SK-N-MC (cell line): Measurements from ENCODE around the gene SETD2.
"Not testable (repeated sequence)": the region's sequence is repeated elsewhere in the genome, so short reads cannot be mapped to it uniquely, and the experiment has no call there.

Experiments used
- DNase-seq: peaks from one replicate; pipeline ENCODE4 v3.0.0-alpha.2; 2011; ENCODE audit warnings: low read depth, low spot score
- H3K27ac ChIP-seq: fragments of 200-600 bp; sonication (generic); 2 replicates; pipeline ENCODE4 v1.5.1; 2016; ENCODE audit warnings: mixed run types
- H3K36me3 ChIP-seq: fragments of 200-600 bp; sonication (generic); 2 replicates; pipeline ENCODE4 v1.6.1; 2017; ENCODE audit warnings: antibody characterized with exemption, low read length, mixed read lengths; ENCODE audit not compliant: insufficient read depth
- H3K4me3 ChIP-seq: fragments of 200-600 bp; sonication (generic); 2 replicates; pipeline ENCODE4 v1.5.1; 2016
- H3K9ac ChIP-seq: fragments of 200-600 bp; sonication (generic); 2 replicates; pipeline ENCODE4 v1.8.0; 2017; ENCODE audit warnings: mixed run types, mixed read lengths; ENCODE audit not compliant: insufficient read length
- H3K9me3 ChIP-seq: fragments of 200-600 bp; sonication (generic); 2 replicates; pipeline ENCODE4 v1.6.1; 2017; ENCODE audit warnings: low read depth, mild to moderate bottlenecking, antibody characterized with exemption, low read length, moderate library complexity, mixed read lengths
- EZH2 ChIP-seq: fragments of 200-600 bp; sonication (generic); IDR thresholded peaks from one replicate; pipeline ENCODE4 v1.6.1; 2017; ENCODE audit warnings: antibody characterized with exemption
- FOXP2 ChIP-seq: optimal IDR thresholded peaks from 2 replicates; pipeline ENCODE3; 2011; ENCODE audit warnings: mild to moderate bottlenecking, moderate library complexity; ENCODE audit not compliant: insufficient read depth; ENCODE audit errors: extremely low read length, control extremely low read depth
- POLR2AphosphoS5 ChIP-seq: IDR thresholded peaks from 2 replicates; pipeline ENCODE4 v1.6.1; 2012; ENCODE audit warnings: mild to moderate bottlenecking, low read depth, low read length, borderline replicate concordance

The SETD2 gene

GRCh38 chr3:47158208-47158607 lies 5.7 kb downstream of the SETD2 start:
- no peak for DNase-seq
- Histone ChIP-seq H3K9me3 (no peaks in the 10 kb centered on the region), H3K36me3 (no peaks in the 10 kb centered on the region), H3K4me3 (no peak overlapping the region), H3K9ac (no peak overlapping the region), H3K27ac (no peak overlapping the region)
- TF ChIP-seq EZH2 (no peak), POLR2AphosphoS5 (no peak), FOXP2 (no peak)

GRCh38 chr3:47156396-47156795 lies 7.5 kb downstream of the SETD2 start:
- DNase-seq, result no peak
- Histone ChIP-seq H3K4me3 (no peak overlapping the region), H3K36me3 (no peaks in the 10 kb centered on the region), H3K9ac (no peak overlapping the region), H3K9me3 (no peaks in the 10 kb centered on the region), H3K27ac (no peak overlapping the region)
- TF ChIP-seq FOXP2 (no peak), EZH2 (no peak), POLR2AphosphoS5 (no peak)

DNA sequence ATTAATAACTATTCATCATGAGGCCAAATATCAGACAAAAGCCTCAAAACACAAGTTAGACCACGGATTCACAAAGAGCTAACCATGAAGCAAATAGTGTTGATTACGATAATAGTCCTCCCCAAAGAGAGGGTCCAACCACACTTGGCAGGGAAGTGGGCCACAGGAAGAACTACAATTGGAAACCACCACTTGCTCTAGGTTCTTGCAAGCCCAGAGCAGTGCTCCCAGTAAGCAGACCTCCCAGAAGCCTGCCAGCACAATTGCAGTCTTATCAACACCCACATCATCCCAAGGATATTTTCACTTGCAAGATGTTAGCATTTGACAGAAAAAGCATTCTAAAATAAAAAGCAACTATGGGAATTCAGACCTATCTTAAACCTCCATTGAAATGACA lies 11.3 kb downstream of the SETD2 start:
- H3K9ac ChIP-seq, result no peak overlapping the region
- H3K9me3 ChIP-seq, result no peaks in the 10 kb centered on the region
- TF ChIP-seq FOXP2 (no peak), EZH2 (no peak), POLR2AphosphoS5 (no peak)
- H3K27ac ChIP-seq, result no peak overlapping the region
- H3K4me3 ChIP-seq, result no peak overlapping the region
- H3K36me3 ChIP-seq, result no peaks in the 10 kb centered on the region
- DNase-seq, result no peak

GRCh38 chr3:47151836-47152235 lies 12.1 kb downstream of the SETD2 start:
- no peak overlapping the region for H3K4me3 ChIP-seq
- no peaks in the 10 kb centered on the region for H3K9me3 ChIP-seq
- no peak for DNase-seq
- no peaks in the 10 kb centered on the region for H3K36me3 ChIP-seq
- TF ChIP-seq POLR2AphosphoS5 (no peak), FOXP2 (no peak), EZH2 (no peak)
- H3K27ac ChIP-seq, result no peak overlapping the region
- H3K9ac ChIP-seq, result no peak overlapping the region

DNA sequence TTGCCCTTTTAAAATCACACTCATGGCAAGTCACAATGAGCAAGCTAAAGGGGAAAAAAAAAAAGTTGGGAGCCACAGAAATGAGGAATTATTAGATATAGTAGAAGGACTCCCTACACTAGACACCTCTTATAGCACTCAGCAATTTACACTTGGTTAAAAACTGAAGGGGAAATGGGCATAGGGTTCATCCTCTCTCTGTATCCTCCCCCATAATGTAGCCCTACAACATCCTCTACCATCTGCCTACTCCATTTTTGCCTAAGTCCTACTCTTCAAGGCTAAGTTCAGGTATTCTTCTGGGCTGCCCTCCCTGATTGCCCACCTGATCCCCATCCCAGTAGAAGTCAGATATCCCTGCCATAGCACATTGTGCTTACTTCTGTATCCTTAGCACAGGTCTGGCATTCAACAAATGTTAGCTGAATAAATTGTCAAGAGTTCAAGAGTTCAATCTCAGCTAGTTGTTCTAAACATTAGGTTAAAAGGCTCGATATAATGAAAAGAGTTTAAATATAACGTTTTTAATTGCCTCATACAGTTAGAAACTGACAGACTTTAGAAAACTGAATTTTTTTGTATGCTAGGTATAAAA lies 14.5 kb downstream of the SETD2 start:
- H3K27ac ChIP-seq, result no peak overlapping the region
- DNase-seq, result no peak
- no peak overlapping the region for H3K4me3 ChIP-seq
- no peaks in the 10 kb centered on the region for H3K36me3 ChIP-seq
- H3K9ac ChIP-seq, result no peak overlapping the region
- no peak for TF ChIP-seq POLR2AphosphoS5
- no peak for TF ChIP-seq FOXP2
- TF ChIP-seq EZH2, result no peak
- no peaks in the 10 kb centered on the region for H3K9me3 ChIP-seq

- no peaks in the 10 kb centered on the region for H3K36me3 ChIP-seq
- H3K4me3 ChIP-seq, result no peak overlapping the region
- no peak overlapping the region for H3K9ac ChIP-seq
- DNase-seq, result no peak
- TF ChIP-seq POLR2AphosphoS5 (no peak), FOXP2 (no peak), EZH2 (no peak)
- no peak overlapping the region for H3K27ac ChIP-seq
- H3K9me3 ChIP-seq, result no peaks in the 10 kb centered on the region
These were observed 18.6 kb downstream of the SETD2 start for GRCh38 chr3:47145272-47145671.

DNA sequence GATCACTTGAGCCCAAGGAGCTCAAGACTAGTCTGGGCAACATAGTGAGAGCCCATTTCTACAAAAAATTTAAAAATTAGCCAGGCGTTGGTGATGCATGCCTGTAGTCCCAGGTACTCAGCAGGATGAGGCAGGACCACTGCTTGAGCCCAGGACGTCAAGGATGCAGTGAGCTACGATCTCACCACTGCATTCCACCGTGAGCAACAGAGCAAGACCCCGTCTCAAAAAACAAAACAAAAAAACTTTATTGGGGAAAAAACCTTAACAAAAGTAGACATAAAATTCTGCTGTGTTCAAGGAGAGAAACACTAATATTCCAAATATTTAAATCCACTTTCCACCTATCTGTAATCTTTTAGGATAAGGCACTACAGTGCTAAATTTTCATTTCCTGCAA lies 20.8 kb downstream of the SETD2 start:
- H3K4me3 ChIP-seq, result no peak overlapping the region
- TF ChIP-seq POLR2AphosphoS5, result no peak
- TF ChIP-seq EZH2, result no peak
- TF ChIP-seq FOXP2, result no peak
- H3K9me3 ChIP-seq, result no peaks in the 10 kb centered on the region
- DNase-seq, result no peak
- H3K27ac ChIP-seq, result no peak overlapping the region
- H3K9ac ChIP-seq, result no peak overlapping the region
- no peaks in the 10 kb centered on the region for H3K36me3 ChIP-seq

GRCh38 chr3:47142536-47142935 lies 21.4 kb downstream of the SETD2 start:
- H3K4me3 ChIP-seq, H3K9ac ChIP-seq, H3K27ac ChIP-seq, DNase-seq, H3K36me3 ChIP-seq, H3K9me3 ChIP-seq: not testable (repeated sequence)

DNA sequence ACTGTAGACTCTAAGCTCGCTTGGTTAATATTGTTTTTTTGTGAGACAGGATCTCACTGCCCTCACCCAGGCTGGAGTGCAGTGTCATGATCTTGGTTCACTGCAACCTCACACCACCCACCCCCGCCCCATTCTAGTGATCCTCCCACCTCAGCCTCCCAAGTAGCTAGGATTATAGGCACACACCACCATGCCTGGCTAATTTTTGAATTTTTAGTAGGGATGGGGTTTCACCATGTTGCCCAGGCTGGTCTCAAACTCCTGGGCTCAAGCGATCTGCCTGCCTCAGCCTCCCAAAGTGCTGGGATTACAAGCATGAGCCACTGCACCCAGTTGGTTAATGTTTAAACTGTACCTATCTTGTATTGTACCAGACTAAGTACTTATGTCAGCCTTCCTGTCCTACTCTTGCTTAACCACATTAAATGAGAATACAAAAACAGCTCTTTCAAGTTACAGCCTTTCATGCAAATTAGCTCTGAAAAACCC lies 22.9 kb downstream of the SETD2 start:
- H3K9me3 ChIP-seq, H3K36me3 ChIP-seq, DNase-seq, H3K4me3 ChIP-seq, H3K27ac ChIP-seq, H3K9ac ChIP-seq: not testable (repeated sequence)

GRCh38 chr3:47140553-47140952 lies 23.4 kb downstream of the SETD2 start:
- not testable (repeated sequence) for H3K4me3 ChIP-seq, H3K9me3 ChIP-seq, H3K36me3 ChIP-seq, H3K9ac ChIP-seq, DNase-seq, H3K27ac ChIP-seq
